HepG2 (cell line): ENCODE data around the gene RXYLT1. TPM values are rescaled to one million over a fixed set of nuclear protein-coding genes. Genes with fewer than 3 reads are reported as not detected.

Experiments
- ADNP ChIP-seq: sonication (generic); formaldehyde crosslinking; IDR thresholded peaks from 2 replicates; pipeline ENCODE4 v1.4.0; 2020; ENCODE audit warnings: missing genetic modification reagents
- BHLHE40 ChIP-seq: IDR thresholded peaks from 2 replicates; pipeline ENCODE4 v1.6.1; 2011; ENCODE audit warnings: low read length, improper control_type of control experiment
- HMGA1 ChIP-seq: sonication (generic); formaldehyde crosslinking; conservative IDR thresholded peaks from 2 replicates; pipeline ENCODE4 v1.4.0; 2020; ENCODE audit warnings: missing genetic modification reagents
- MIXL1 ChIP-seq: IDR thresholded peaks from 2 replicates; pipeline ENCODE4 v1.6.1; 2016
- MTA1 ChIP-seq: sonication (generic); formaldehyde crosslinking; IDR thresholded peaks from 2 replicates; pipeline ENCODE4 v1.4.0; 2020; ENCODE audit warnings: missing genetic modification reagents, mild to moderate bottlenecking, borderline replicate concordance
- PCBP1 ChIP-seq: fragments of 200-400 bp; formaldehyde crosslinking; IDR thresholded peaks from 2 replicates; pipeline ENCODE4 v1.6.1; 2017; ENCODE audit warnings: mild to moderate bottlenecking, low read depth, low read length, borderline replicate concordance
- ZNF234 ChIP-seq: sonication (generic); formaldehyde crosslinking; conservative IDR thresholded peaks from 2 replicates; pipeline ENCODE4 v1.5.1; 2020; ENCODE audit warnings: mild to moderate bottlenecking, missing genetic modification reagents
- ZNF274 ChIP-seq: sonication (generic); formaldehyde crosslinking; IDR thresholded peaks from 2 replicates; pipeline ENCODE4 v1.5.1; 2020; ENCODE audit warnings: mild to moderate bottlenecking, missing genetic modification reagents
- ZNF335 ChIP-seq: sonication (generic); formaldehyde crosslinking; IDR thresholded peaks from 2 replicates; pipeline ENCODE4 v1.4.0; 2020; ENCODE audit warnings: missing genetic modification reagents
- ZNF749 ChIP-seq: sonication (generic); formaldehyde crosslinking; IDR thresholded peaks from 2 replicates; pipeline ENCODE4 v1.8.0; 2022; ENCODE audit warnings: mild to moderate bottlenecking, missing genetic modification reagents, moderate library complexity, borderline replicate concordance
- ZNF775 ChIP-seq: sonication (generic); formaldehyde crosslinking; IDR thresholded peaks from 2 replicates; pipeline ENCODE4 v1.4.0; 2020; ENCODE audit warnings: missing genetic modification reagents, mild to moderate bottlenecking, moderate library complexity, borderline replicate concordance
- polyA plus RNA-seq, 8 experiments: library from polyadenylated mRNA; depleted of rRNA in 3 of 8; stranded (reverse) in 7 of 8; unstranded in 1 of 8; fragments of >200 nt; fragmentation: Illumina TruSeq in 4 of 8; extraction: Trizol in 4 of 8; gene quantifications; 2 replicates each; pipeline versions ENCODE4 v1.2.1 to v1.2.3, GENCODE V29; 2011 to 2016; ENCODE audit warnings: low read depth in 4 of 8, missing spikeins in 1 of 8, mixed read lengths in 1 of 8; ENCODE audit not compliant: insufficient read depth in 1 of 8
- total RNA-seq, 5 experiments: library from RNA; depleted of rRNA; stranded (reverse); fragments of >200 nt; fragmentation: Illumina TruSeq; extraction: Trizol; gene quantifications; 2 replicates each; pipeline ENCODE4 v1.2.3, GENCODE V29; 2016; ENCODE audit warnings: low read depth in 1 of 5
- TF ChIP-seq, protein P1 (sequence below): sonication (generic); formaldehyde crosslinking; IDR thresholded peaks from 2 replicates; pipeline ENCODE4 v1.4.0; 2020; ENCODE audit warnings: mild to moderate bottlenecking, missing genetic modification reagents
- TF ChIP-seq, protein P2 (sequence below): sonication (generic); formaldehyde crosslinking; IDR thresholded peaks from 2 replicates; pipeline ENCODE4 v1.5.1; 2020; ENCODE audit warnings: missing genetic modification reagents, mild to moderate bottlenecking, borderline replicate concordance
- TF ChIP-seq, protein P3 (sequence below): sonication (generic); formaldehyde crosslinking; IDR thresholded peaks from 2 replicates; pipeline ENCODE4 v1.4.0; 2020; ENCODE audit warnings: missing genetic modification reagents

Gene RXYLT1
- total and polyA plus RNA-seq, 2 of the 13 experiments (the other 11 are each of a cell fraction or from before 2014, with no cell fraction given) = 8.3 to 15.5 TPM

DNA sequence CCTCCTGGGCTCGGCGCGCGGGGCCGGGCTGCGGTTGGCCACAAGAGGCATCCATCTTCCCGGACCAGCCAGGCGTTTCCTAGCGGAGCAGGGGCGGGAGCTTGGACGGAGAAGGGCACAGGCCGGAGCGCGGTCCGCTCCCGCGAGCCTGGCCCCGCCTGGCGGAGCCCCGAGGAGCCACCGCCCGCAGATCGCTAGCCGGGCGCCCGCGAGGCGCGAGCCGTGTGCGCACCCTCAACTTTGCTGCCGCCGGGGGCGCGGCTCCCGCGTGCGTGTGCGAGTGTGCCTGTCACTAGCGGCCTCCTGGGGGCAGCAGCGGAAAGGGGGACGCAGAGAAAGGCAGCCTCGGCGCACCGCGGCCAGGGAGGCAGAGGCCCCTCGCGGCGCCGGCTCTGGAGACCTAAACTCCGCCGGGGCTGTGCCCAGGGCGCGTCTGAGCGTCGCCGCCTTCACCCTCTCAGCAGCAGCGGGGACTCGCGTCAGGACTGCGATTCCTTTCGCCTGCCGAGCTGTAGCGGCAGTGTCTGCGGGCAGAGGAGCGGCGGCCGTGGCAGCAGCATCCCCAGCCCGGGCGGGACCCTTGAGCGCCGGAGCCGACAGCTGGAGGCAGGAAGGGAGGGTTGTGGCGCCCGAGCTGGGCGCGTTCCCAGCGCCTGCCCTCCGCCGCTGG, 64.1 kb downstream of the RXYLT1 start (continued):
- TF ChIP-seq, protein P1, sequence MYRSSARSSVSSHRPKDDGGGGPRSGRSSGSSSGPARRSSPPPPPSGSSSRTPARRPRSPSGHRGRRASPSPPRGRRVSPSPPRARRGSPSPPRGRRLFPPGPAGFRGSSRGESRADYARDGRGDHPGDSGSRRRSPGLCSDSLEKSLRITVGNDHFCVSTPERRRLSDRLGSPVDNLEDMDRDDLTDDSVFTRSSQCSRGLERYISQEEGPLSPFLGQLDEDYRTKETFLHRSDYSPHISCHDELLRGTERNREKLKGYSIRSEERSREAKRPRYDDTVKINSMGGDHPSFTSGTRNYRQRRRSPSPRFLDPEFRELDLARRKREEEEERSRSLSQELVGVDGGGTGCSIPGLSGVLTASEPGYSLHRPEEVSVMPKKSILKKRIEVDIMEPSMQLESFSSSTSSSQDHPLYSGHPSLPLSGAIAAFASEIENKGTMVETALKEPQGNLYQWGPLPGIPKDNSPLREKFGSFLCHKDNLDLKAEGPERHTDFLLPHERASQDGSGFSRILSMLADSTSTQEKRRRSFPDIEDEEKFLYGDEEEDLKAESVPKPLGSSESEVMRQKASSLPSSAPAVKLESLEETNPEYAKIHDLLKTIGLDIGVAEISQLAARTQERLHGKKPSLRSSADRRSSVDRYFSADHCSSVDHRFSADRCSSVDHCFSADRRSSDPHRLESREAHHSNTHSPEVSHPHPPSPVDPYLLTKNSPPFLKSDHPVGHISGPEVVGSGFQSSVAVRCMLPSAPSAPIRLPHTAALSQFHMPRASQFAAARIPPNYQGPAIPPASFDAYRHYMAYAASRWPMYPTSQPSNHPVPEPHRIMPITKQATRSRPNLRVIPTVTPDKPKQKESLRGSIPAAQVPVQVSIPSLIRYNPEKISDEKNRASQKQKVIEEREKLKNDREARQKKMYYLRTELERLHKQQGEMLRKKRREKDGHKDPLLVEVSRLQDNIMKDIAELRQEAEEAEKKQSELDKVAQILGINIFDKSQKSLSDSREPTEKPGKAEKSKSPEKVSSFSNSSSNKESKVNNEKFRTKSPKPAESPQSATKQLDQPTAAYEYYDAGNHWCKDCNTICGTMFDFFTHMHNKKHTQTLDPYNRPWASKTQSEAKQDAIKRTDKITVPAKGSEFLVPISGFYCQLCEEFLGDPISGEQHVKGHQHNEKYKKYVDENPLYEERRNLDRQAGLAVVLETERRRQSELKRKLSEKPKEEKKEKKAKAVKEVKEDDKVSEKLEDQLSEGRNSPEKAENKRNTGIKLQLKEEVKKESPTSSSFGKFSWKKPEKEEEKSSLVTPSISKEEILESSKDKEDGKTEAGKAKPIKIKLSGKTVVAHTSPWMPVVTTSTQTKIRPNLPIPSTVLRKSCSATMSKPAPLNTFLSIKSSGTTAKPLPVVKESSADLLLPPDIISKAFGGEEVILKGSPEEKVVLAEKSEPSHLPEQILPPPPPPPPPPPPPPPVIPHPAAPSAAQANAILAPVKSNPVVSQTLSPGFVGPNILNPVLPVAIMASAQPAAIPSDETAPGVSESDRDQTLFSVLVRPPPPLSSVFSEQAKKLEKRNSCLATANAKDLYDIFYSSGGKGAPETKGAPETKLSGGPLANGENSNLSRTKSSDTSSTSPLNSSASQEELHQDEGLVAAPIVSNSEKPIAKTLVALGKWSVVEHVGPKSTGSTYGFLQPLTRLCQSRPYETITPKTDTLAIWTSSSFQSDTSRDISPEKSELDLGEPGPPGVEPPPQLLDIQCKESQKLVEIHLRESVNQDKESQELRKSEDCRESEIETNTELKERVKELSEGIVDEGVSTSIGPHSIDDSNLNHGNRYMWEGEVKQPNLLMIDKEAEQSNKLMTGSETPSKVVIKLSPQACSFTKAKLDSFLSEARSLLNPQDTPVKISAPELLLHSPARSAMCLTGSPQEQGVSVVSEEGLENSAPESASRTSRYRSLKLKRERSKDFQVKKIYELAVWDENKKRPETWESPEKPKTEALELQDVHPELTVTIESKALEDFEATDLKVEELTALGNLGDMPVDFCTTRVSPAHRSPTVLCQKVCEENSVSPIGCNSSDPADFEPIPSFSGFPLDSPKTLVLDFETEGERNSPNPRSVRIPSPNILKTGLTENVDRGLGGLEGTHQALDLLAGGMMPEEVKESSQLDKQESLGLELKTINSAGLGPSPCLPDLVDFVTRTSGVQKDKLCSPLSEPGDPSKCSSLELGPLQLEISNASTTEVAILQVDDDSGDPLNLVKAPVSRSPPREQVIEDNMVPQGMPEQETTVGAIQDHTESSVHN (CRISPR knock-in tag) = peak; percentile 44; the same call in 1 of the 2 replicates
- TF ChIP-seq HMGA1 (no peak), BHLHE40 (peak; percentile 74), ADNP (CRISPR knock-in tag) (no peak), MIXL1 (CRISPR knock-in tag) (peak; percentile 60; the same call in 1 of the 2 replicates), ZNF234 (CRISPR knock-in tag) (0 out of 2 replicates have a peak, but pooled peaks have one; percentile 68), ZNF335 (CRISPR knock-in tag) (0 out of 2 replicates have a peak, but pooled peaks have one; percentile 58), MTA1 (peak; percentile 87), ZNF274 (peak; percentile 81), PCBP1 (no peak), ZNF775 (CRISPR knock-in tag) (no peak), ZNF749 (CRISPR knock-in tag) (peak; percentile 74; the same call in 1 of the 2 replicates)
- TF ChIP-seq, protein P2, sequence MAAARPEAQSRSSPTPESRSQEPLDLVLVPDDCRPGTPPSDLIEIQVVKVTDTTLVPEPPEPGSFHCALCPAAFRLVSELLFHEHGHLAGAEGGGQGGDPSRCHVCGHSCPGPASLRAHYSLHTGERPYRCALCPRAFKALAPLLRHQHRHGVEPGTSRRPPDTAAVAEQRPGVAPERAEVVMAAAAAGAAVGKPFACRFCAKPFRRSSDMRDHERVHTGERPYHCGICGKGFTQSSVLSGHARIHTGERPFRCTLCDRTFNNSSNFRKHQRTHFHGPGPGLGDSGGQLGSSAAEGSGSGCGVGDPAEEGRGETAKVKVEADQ = peak; percentile 82; the same call in 1 of the 2 replicates
- TF ChIP-seq, protein P3, sequence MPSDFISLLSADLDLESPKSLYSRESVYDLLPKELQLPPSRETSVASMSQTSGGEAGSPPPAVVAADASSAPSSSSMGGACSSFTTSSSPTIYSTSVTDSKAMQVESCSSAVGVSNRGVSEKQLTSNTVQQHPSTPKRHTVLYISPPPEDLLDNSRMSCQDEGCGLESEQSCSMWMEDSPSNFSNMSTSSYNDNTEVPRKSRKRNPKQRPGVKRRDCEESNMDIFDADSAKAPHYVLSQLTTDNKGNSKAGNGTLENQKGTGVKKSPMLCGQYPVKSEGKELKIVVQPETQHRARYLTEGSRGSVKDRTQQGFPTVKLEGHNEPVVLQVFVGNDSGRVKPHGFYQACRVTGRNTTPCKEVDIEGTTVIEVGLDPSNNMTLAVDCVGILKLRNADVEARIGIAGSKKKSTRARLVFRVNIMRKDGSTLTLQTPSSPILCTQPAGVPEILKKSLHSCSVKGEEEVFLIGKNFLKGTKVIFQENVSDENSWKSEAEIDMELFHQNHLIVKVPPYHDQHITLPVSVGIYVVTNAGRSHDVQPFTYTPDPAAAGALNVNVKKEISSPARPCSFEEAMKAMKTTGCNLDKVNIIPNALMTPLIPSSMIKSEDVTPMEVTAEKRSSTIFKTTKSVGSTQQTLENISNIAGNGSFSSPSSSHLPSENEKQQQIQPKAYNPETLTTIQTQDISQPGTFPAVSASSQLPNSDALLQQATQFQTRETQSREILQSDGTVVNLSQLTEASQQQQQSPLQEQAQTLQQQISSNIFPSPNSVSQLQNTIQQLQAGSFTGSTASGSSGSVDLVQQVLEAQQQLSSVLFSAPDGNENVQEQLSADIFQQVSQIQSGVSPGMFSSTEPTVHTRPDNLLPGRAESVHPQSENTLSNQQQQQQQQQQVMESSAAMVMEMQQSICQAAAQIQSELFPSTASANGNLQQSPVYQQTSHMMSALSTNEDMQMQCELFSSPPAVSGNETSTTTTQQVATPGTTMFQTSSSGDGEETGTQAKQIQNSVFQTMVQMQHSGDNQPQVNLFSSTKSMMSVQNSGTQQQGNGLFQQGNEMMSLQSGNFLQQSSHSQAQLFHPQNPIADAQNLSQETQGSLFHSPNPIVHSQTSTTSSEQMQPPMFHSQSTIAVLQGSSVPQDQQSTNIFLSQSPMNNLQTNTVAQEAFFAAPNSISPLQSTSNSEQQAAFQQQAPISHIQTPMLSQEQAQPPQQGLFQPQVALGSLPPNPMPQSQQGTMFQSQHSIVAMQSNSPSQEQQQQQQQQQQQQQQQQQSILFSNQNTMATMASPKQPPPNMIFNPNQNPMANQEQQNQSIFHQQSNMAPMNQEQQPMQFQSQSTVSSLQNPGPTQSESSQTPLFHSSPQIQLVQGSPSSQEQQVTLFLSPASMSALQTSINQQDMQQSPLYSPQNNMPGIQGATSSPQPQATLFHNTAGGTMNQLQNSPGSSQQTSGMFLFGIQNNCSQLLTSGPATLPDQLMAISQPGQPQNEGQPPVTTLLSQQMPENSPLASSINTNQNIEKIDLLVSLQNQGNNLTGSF (CRISPR knock-in tag) = peak; percentile 37; the same call in 1 of the 2 replicates
